IPS-20b (cell line): ENCODE measurements around the gene FAM83C.

Experiments
- H3K27ac ChIP-seq: one replicate; pipeline ENCODE4 v1.5.1; 2013; ENCODE audit warnings: low read length
- H3K27me3 ChIP-seq: 2 replicates; pipeline ENCODE4 v1.6.1; 2013; ENCODE audit warnings: mild to moderate bottlenecking, low read length, inconsistent platforms; ENCODE audit not compliant: insufficient read depth
- H3K36me3 ChIP-seq: 2 replicates; pipeline ENCODE4 v1.6.1; 2013; ENCODE audit warnings: low read depth, mild to moderate bottlenecking, inconsistent platforms, low read length, moderate library complexity; ENCODE audit not compliant: insufficient read depth
- H3K4me1 ChIP-seq: 2 replicates; pipeline ENCODE4 v1.6.1; 2013; ENCODE audit warnings: mild to moderate bottlenecking, control low read depth, inconsistent platforms, low read length, moderate library complexity; ENCODE audit not compliant: insufficient read depth
- H3K4me3 ChIP-seq: 2 replicates; pipeline ENCODE4 v1.5.1; 2013; ENCODE audit warnings: mild to moderate bottlenecking, low read length, inconsistent platforms
- H3K9ac ChIP-seq: 2 replicates; pipeline ENCODE4 v1.6.1; 2013; ENCODE audit warnings: low read depth, mild to moderate bottlenecking, inconsistent platforms, low read length, moderate library complexity
- H3K9me3 ChIP-seq: 2 replicates; pipeline ENCODE4 v1.6.1; 2013; ENCODE audit warnings: mild to moderate bottlenecking, low read depth, low read length, inconsistent platforms; ENCODE audit not compliant: insufficient read depth

FAM83C gene

GRCh38 chr20:35303735-35304491, 11.7 kb upstream of the FAM83C start:
- Histone ChIP-seq H3K4me3 (no peak overlapping the region; the same call in 1 of the 2 replicates), H3K9me3 (no peaks in the 10 kb centered on the region), H3K9ac (no peak overlapping the region), H3K27ac (no peak overlapping the region), H3K36me3 (peaks cover 6% of the 10 kb centered on the region), H3K27me3 (no peaks in the 10 kb centered on the region), H3K4me1 (no peaks in the 10 kb centered on the region; the same call in 1 of the 2 replicates)

GRCh38 chr20:35303382-35303734, 11.1 kb upstream of the FAM83C start:
- no peaks in the 10 kb centered on the region for H3K9me3 ChIP-seq
- no peak overlapping the region for H3K9ac ChIP-seq
- H3K4me3 ChIP-seq = no peak overlapping the region
- H3K27me3 ChIP-seq = no peaks in the 10 kb centered on the region
- no peaks in the 10 kb centered on the region; the same call in 1 of the 2 replicates for H3K4me1 ChIP-seq
- H3K36me3 ChIP-seq = peaks cover 6% of the 10 kb centered on the region
- no peak overlapping the region for H3K27ac ChIP-seq

GRCh38 chr20:35302421-35303335, 10.5 kb upstream of the FAM83C start:
- H3K27ac ChIP-seq = no peak overlapping the region
- H3K27me3 ChIP-seq = no peaks in the 10 kb centered on the region
- no peak overlapping the region for H3K9ac ChIP-seq
- no peaks in the 10 kb centered on the region for H3K9me3 ChIP-seq
- peaks cover 6% of the 10 kb centered on the region for H3K36me3 ChIP-seq
- no peak overlapping the region for H3K4me3 ChIP-seq
- H3K4me1 ChIP-seq = no peaks in the 10 kb centered on the region

DNA sequence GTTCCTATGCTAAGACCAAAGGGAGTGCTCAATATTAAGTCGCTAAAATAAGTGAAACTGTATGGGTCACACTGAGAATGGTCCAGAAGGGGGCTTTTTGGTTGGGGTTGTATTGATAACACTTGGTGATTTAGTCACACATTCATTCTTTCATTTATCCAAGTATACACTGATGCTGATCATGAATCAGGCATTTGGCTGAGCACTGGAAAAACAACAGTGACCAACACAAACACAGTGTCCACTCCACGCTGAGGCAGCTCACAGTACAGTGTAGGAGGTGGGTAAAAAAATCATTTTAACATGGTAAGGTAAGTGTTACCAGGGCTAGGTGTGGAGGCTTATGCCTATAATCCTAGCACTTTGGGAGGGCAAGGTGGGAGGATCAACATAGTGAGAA, 9.2 kb upstream of the FAM83C start:
- H3K9me3 ChIP-seq = no peaks in the 10 kb centered on the region
- peaks cover 4% of the 10 kb centered on the region for H3K36me3 ChIP-seq
- H3K4me1 ChIP-seq = no peaks in the 10 kb centered on the region
- H3K4me3 ChIP-seq = no peak overlapping the region
- H3K27me3 ChIP-seq = no peaks in the 10 kb centered on the region
- H3K27ac ChIP-seq = no peak overlapping the region
- H3K9ac ChIP-seq = no peak overlapping the region

GRCh38 chr20:35300469-35301262, 8.4 kb upstream of the FAM83C start:
- no peak overlapping the region for H3K9ac ChIP-seq
- no peak overlapping the region for H3K4me3 ChIP-seq
- H3K4me1 ChIP-seq = no peaks in the 10 kb centered on the region
- H3K9me3 ChIP-seq = no peaks in the 10 kb centered on the region
- no peaks in the 10 kb centered on the region for H3K36me3 ChIP-seq
- H3K27ac ChIP-seq = no peak overlapping the region
- no peaks in the 10 kb centered on the region for H3K27me3 ChIP-seq

DNA sequence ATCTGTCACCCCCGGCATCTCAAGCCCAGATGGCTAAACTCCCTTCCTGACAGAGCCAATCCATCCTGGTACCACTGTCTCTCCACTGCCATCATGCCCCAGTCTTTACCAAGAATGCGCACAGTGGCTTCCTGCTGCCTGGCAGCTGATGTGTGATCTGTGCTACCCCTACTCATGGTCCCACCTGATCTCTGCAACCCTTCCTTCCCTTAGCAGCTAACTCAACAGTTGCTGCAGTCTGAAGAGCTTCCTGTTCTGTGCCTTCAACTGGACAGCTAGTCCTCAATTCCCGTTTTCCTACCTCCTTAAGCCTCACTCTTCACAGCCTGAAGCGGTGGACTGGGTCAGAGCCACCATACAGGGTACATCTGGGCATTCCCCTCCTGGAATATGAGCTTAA, 7.6 kb upstream of the FAM83C start:
- Histone ChIP-seq H3K27me3 (no peaks in the 10 kb centered on the region), H3K9ac (no peak overlapping the region), H3K4me1 (no peaks in the 10 kb centered on the region), H3K36me3 (no peaks in the 10 kb centered on the region), H3K9me3 (no peaks in the 10 kb centered on the region), H3K27ac (no peak overlapping the region), H3K4me3 (no peak overlapping the region)

- no peaks in the 10 kb centered on the region for H3K36me3 ChIP-seq
- no peaks in the 10 kb centered on the region for H3K9me3 ChIP-seq
- H3K27me3 ChIP-seq = no peaks in the 10 kb centered on the region
- H3K27ac ChIP-seq = no peak overlapping the region
- no peak overlapping the region for H3K4me3 ChIP-seq
- H3K9ac ChIP-seq = no peak overlapping the region
- no peaks in the 10 kb centered on the region for H3K4me1 ChIP-seq
Observed at GRCh38 chr20:35298264-35298663, 6.0 kb upstream of the FAM83C start.

DNA sequence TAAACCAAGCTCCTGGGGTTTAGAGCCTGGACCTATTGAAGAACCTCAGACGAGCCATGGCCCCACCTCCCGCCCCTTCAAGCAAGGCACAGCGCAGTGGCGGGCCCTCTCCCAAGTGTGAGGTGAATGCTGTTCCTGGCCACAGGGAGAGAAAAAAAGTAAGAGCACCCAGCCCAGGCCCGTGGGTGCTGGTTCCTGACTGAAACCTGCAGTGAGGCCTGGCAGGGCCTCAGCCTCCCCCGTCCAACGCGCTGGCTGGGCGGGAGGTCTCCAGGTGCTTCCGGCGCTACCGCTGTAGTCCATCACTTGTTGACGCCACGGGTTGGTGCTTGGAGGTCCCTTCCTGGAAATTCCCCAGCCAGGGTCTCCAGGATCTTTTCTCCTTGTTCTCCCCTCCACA, 5.5 kb upstream of the FAM83C start:
- Histone ChIP-seq H3K9ac (no peak overlapping the region), H3K9me3 (no peaks in the 10 kb centered on the region), H3K4me3 (no peak overlapping the region), H3K4me1 (no peaks in the 10 kb centered on the region), H3K27me3 (no peaks in the 10 kb centered on the region), H3K36me3 (no peaks in the 10 kb centered on the region), H3K27ac (no peak overlapping the region)

DNA sequence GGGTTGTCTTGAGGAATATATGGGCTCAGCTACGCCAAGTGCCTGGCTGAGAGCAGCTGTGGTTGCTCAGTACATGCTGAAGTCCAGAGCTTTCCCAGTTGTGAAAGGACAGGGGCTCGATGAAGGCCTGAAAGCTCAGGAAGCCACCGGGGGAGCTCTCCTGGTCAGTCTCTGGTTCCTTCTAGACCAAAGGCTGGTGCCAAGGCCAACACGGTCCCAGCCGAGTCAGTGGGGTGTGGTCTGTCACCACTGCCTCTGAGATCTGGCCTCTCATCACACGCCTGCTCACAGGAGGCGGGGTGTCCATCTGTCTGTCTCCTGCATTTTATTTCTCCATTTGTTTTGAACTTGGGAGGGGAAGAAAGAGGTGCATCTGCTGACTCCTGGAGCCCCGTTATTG, 4.9 kb upstream of the FAM83C start:
- Histone ChIP-seq H3K36me3 (no peaks in the 10 kb centered on the region), H3K9ac (no peak overlapping the region), H3K4me1 (no peaks in the 10 kb centered on the region), H3K4me3 (no peak overlapping the region), H3K27me3 (no peaks in the 10 kb centered on the region), H3K27ac (no peak overlapping the region), H3K9me3 (no peaks in the 10 kb centered on the region)

- Histone ChIP-seq H3K4me1 (no peaks in the 10 kb centered on the region), H3K36me3 (no peaks in the 10 kb centered on the region), H3K27me3 (no peaks in the 10 kb centered on the region), H3K9me3 (no peaks in the 10 kb centered on the region), H3K27ac (no peak overlapping the region), H3K9ac (no peak overlapping the region), H3K4me3 (no peak overlapping the region)
Observed at GRCh38 chr20:35296101-35296554, 3.9 kb upstream of the FAM83C start.

DNA sequence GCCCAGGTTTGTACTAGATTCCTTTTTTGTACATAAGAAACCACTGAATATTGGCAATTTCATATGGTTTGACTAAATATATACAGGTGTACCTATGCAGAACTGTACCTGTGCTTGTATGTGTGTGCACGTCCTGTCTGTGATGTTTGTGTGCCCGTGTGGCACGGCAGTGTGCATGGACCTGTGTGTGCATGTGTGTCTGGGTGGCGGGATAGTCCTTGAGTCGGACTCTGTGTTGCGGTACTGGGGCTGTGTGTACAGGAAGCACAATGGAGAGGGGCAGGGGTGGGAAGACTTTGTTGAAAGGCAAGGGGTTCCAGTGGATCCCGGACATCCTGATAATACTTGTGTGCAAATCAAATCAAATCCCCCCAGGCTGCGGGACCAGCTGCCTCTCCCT, 3.4 kb upstream of the FAM83C start:
- Histone ChIP-seq H3K27ac (no peak overlapping the region), H3K9me3 (no peaks in the 10 kb centered on the region), H3K36me3 (no peaks in the 10 kb centered on the region), H3K4me3 (no peak overlapping the region), H3K4me1 (no peaks in the 10 kb centered on the region), H3K9ac (no peak overlapping the region), H3K27me3 (no peaks in the 10 kb centered on the region)
